Left ventricle myocardium inferior (tissue), 1 donor: ENCODE measurements around the gene MEX3B. TPM values are rescaled to one million over a fixed set of nuclear protein-coding genes. Genes with fewer than 3 reads are reported as not detected.

Source experiments
- DNase-seq: peaks from one replicate; pipeline ENCODE4 v3.0.0-alpha.2; 2020
- H3K27ac ChIP-seq: fragments of 200-600 bp; replicated peaks from 2 replicates; pipeline ENCODE4 v1.8.0; 2021
- H3K27me3 ChIP-seq: fragments of 200-600 bp; 2 replicates; pipeline ENCODE4 v1.8.0; 2021; ENCODE audit warnings: low read depth
- H3K36me3 ChIP-seq: fragments of 200-600 bp; 2 replicates; pipeline ENCODE4 v1.8.0; 2021
- H3K4me1 ChIP-seq: fragments of 200-600 bp; 2 replicates; pipeline ENCODE4 v1.8.0; 2021
- H3K4me3 ChIP-seq: fragments of 200-600 bp; 2 replicates; pipeline ENCODE4 v1.8.0; 2021; ENCODE audit warnings: mild to moderate bottlenecking, moderate library complexity
- H3K9me3 ChIP-seq: fragments of 200-600 bp; replicated peaks from 2 replicates; pipeline ENCODE4 v1.8.0; 2021
- CTCF ChIP-seq: fragments of 200-600 bp; IDR thresholded peaks from 2 replicates; pipeline ENCODE4 v1.8.0; 2021; ENCODE audit warnings: antibody characterized with exemption, mild to moderate bottlenecking, borderline replicate concordance
- intact Hi-C: fragments of 100-400 bp; cut with micrococcal nuclease; formaldehyde crosslinking; loops from one replicate; pipeline ENCODE4 v1.11.0; 2022
- total RNA-seq: library from RNA; stranded (reverse); fragmentation: NEBNext Ultra II Directional; extraction: Animal tissue kit (Norgen Biotek cat#: 25700); gene quantifications from one replicate; pipeline ENCODE4 v1.2.1, GENCODE V29; 2021
- donor health status: DM: no; HTN: yes; CAD: no; lungs with severe emphysema.

MEX3B gene
- total RNA-seq, 1 donor from 2014 or later, result 2.5 TPM

GRCh38 chr15:81992523-81992922 is 53.3 kb downstream of the MEX3B start:
- Histone ChIP-seq H3K27ac (no peak overlapping the region), H3K4me1 (no peaks in the 10 kb centered on the region), H3K27me3 (peaks cover 4% of the 10 kb centered on the region), H3K9me3 (peaks cover 21% of the 10 kb centered on the region), H3K36me3 (no peaks in the 10 kb centered on the region), H3K4me3 (no peak overlapping the region)
- intact Hi-C loops, result no loop called here
- TF ChIP-seq CTCF, result no peak
- DNase-seq, result no peak

Other genes starting within 250 kb of the MEX3B start
- 12.9 TPM for gene EFL1, start 216.7 kb upstream of the MEX3B start, total RNA-seq
- 2.6 TPM for gene SAXO2, start 216.8 kb upstream of the MEX3B start, total RNA-seq